Neural progenitor cell (in vitro differentiated cells): ENCODE data around the gene CD300E. TPM values are rescaled to one million over a fixed set of nuclear protein-coding genes. Genes with fewer than 3 reads are reported as not detected.

ENCODE experiments used
- DNase-seq: peaks from one replicate; pipeline ENCODE4 v3.0.0-alpha.2; 2016; ENCODE audit warnings: low spot score
- H2AFZ ChIP-seq: fragments of 200-600 bp; sonication (generic); replicated peaks from 2 replicates; pipeline ENCODE4 v1.6.1; 2016; ENCODE audit warnings: antibody characterized with exemption
- H3F3A ChIP-seq: fragments of 200-600 bp; sonication (generic); 2 replicates; pipeline ENCODE4 v1.6.1; 2016; ENCODE audit warnings: antibody characterized with exemption, low read depth
- H3K27ac ChIP-seq: fragments of 200-600 bp; sonication (generic); 2 replicates; pipeline ENCODE4 v1.5.1; 2016; ENCODE audit warnings: mild to moderate bottlenecking
- H3K27me3 ChIP-seq: fragments of 200-600 bp; sonication (generic); 2 replicates; pipeline ENCODE4 v1.6.1; 2016; ENCODE audit warnings: mild to moderate bottlenecking, moderate library complexity
- H3K36me3 ChIP-seq: fragments of 200-600 bp; sonication (generic); 2 replicates; pipeline ENCODE4 v1.5.1; 2016
- H3K4me1 ChIP-seq: fragments of 200-600 bp; sonication (generic); 2 replicates; pipeline ENCODE4 v1.6.1; 2016; ENCODE audit warnings: mixed run types
- H3K4me2 ChIP-seq: fragments of 200-600 bp; sonication (generic); 2 replicates; pipeline ENCODE4 v1.6.1; 2016
- H3K4me3 ChIP-seq: fragments of 200-600 bp; sonication (generic); 2 replicates; pipeline ENCODE4 v1.5.1; 2016
- H3K79me2 ChIP-seq: fragments of 200-600 bp; sonication (generic); 2 replicates; pipeline ENCODE4 v1.6.1; 2016; ENCODE audit warnings: low read depth
- H3K9ac ChIP-seq: fragments of 200-600 bp; sonication (generic); 2 replicates; pipeline ENCODE4 v1.6.1; 2016
- H3K9me3 ChIP-seq: fragments of 200-600 bp; sonication (generic); 2 replicates; pipeline ENCODE4 v1.5.1; 2016; ENCODE audit warnings: low read depth
- H4K20me1 ChIP-seq: fragments of 200-600 bp; sonication (generic); 2 replicates; pipeline ENCODE4 v1.6.1; 2016; ENCODE audit warnings: low read depth
- H3K27ac Mint-ChIP-seq: 3 replicates; pipeline ENCODE4 v1.8.0; 2021; ENCODE audit warnings: mixed read lengths
- H3K27me3 Mint-ChIP-seq: 2 replicates; pipeline ENCODE4 v1.8.0; 2022; ENCODE audit warnings: low read depth, mild to moderate bottlenecking, inconsistent platforms, moderate library complexity, mixed read lengths; ENCODE audit not compliant: insufficient read depth
- H3K36me3 Mint-ChIP-seq: 3 replicates; pipeline ENCODE4 v1.8.0; 2021; ENCODE audit warnings: mixed read lengths
- H3K4me1 Mint-ChIP-seq: 3 replicates; pipeline ENCODE4 v1.8.0; 2021; ENCODE audit warnings: mixed read lengths
- H3K4me3 Mint-ChIP-seq: 3 replicates; pipeline ENCODE4 v1.8.0; 2021; ENCODE audit warnings: mild to moderate bottlenecking, moderate library complexity, mixed read lengths
- H3K9me3 Mint-ChIP-seq: 3 replicates; pipeline ENCODE4 v1.8.0; 2020; ENCODE audit warnings: mixed read lengths
- EZH2 ChIP-seq: fragments of 200-600 bp; sonication (generic); IDR thresholded peaks from 2 replicates; pipeline ENCODE4 v1.6.1; 2017; ENCODE audit warnings: antibody characterized with exemption, mild to moderate bottlenecking, moderate library complexity
- EZH2phosphoT487 ChIP-seq: fragments of 200-600 bp; sonication (generic); IDR thresholded peaks from 2 replicates; pipeline ENCODE4 v1.6.1; 2017; ENCODE audit warnings: antibody characterized with exemption
- total RNA-seq: library from RNA; depleted of rRNA; stranded (reverse); fragments of >200 nt; gene quantifications from 2 replicates; pipeline ENCODE4 v1.2.3, GENCODE V29; 2015; ENCODE audit warnings: low replicate concordance
- TF ChIP-seq, protein P1 (sequence below): fragments of 200-600 bp; sonication (generic); IDR thresholded peaks from 2 replicates; pipeline ENCODE4 v1.5.1; 2017; ENCODE audit warnings: antibody characterized with exemption, mild to moderate bottlenecking

Gene CD300E
- total RNA-seq, 1 donor from 2014 or later: not detected

DNA sequence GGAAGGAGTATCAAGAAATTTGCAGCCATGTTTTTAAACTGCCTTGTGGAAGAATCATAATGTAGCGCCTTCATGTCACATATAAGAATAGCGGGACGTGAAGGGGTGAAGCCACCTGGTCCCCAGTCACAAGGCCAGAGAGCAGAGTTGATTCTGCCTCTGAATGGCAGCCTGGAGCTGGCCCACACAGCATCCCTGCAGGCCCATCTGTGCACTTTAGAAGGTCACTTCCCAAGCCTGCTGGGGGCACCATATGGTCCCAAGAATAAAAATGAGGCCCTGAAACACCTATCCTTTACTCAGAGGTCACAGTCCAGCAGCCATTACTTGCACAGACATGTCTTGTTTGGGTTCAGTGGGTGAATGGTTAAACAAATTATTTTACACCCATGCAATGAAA, 15.0 kb downstream of the CD300E start:
- H3K27ac Mint-ChIP-seq: no peak overlapping the region

DNA sequence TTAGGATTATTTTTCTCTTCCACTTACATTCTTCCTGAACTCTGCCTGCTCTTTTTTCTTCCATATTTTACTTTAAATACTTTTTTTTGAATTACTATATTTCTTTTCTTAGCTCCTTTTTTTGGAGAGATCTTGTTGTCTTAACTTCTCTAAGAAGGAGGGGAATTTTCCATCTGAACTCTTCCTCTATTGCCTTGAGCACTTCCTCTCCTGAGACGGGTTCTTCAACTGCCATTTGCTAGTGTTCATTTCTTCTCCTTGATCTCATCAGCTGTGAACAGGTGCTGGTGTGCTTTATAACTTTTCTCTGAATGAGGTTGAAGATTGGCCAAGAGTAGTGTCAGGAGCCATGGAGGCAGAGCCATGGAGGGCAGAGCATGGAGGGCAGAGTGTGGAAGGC, 16.3 kb downstream of the CD300E start:
- Histone ChIP-seq H3K9me3 (no peaks in the 10 kb centered on the region), H3K4me1 (no peaks in the 10 kb centered on the region), H3K79me2 (no peaks in the 10 kb centered on the region), H3F3A (no peaks in the 10 kb centered on the region), H3K27me3 (peaks cover 44% of the 10 kb centered on the region), H4K20me1 (no peaks in the 10 kb centered on the region), H3K36me3 (no peaks in the 10 kb centered on the region), H3K4me2 (no peak overlapping the region), H3K4me3 (no peak overlapping the region), H3K9ac (no peak overlapping the region), H3K27ac (no peak overlapping the region), H2AFZ (no peak overlapping the region)
- Mint-ChIP-seq H3K4me3 (no peak overlapping the region), H3K9me3 (no peaks in the 10 kb centered on the region), H3K27me3 (peaks cover 2% of the 10 kb centered on the region), H3K36me3 (no peaks in the 10 kb centered on the region), H3K4me1 (peaks cover 10% of the 10 kb centered on the region), H3K27ac (no peak overlapping the region)
- TF ChIP-seq EZH2 (no peak), EZH2phosphoT487 (no peak)
- TF ChIP-seq, protein P1, sequence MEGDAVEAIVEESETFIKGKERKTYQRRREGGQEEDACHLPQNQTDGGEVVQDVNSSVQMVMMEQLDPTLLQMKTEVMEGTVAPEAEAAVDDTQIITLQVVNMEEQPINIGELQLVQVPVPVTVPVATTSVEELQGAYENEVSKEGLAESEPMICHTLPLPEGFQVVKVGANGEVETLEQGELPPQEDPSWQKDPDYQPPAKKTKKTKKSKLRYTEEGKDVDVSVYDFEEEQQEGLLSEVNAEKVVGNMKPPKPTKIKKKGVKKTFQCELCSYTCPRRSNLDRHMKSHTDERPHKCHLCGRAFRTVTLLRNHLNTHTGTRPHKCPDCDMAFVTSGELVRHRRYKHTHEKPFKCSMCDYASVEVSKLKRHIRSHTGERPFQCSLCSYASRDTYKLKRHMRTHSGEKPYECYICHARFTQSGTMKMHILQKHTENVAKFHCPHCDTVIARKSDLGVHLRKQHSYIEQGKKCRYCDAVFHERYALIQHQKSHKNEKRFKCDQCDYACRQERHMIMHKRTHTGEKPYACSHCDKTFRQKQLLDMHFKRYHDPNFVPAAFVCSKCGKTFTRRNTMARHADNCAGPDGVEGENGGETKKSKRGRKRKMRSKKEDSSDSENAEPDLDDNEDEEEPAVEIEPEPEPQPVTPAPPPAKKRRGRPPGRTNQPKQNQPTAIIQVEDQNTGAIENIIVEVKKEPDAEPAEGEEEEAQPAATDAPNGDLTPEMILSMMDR: no peak
- no peak for DNase-seq

More for the DNA sequence above, 15.0 kb downstream of the CD300E start:
- Mint-ChIP-seq H3K27me3 (peaks cover 2% of the 10 kb centered on the region), H3K36me3 (no peaks in the 10 kb centered on the region), H3K4me3 (no peak overlapping the region), H3K9me3 (no peaks in the 10 kb centered on the region), H3K4me1 (peaks cover 4% of the 10 kb centered on the region)
- Histone ChIP-seq H3K79me2 (no peaks in the 10 kb centered on the region), H3K4me2 (no peak overlapping the region), H3K9ac (no peak overlapping the region), H3K36me3 (no peaks in the 10 kb centered on the region), H3K9me3 (no peaks in the 10 kb centered on the region), H3K27ac (no peak overlapping the region), H3K4me3 (no peak overlapping the region), H4K20me1 (no peaks in the 10 kb centered on the region), H3K27me3 (peaks cover 56% of the 10 kb centered on the region), H3K4me1 (no peaks in the 10 kb centered on the region), H3F3A (no peaks in the 10 kb centered on the region), H2AFZ (no peak overlapping the region)
- TF ChIP-seq EZH2 (no peak), EZH2phosphoT487 (no peak)
- TF ChIP-seq, protein P1: no peak
- DNase-seq: no peak

DNA sequence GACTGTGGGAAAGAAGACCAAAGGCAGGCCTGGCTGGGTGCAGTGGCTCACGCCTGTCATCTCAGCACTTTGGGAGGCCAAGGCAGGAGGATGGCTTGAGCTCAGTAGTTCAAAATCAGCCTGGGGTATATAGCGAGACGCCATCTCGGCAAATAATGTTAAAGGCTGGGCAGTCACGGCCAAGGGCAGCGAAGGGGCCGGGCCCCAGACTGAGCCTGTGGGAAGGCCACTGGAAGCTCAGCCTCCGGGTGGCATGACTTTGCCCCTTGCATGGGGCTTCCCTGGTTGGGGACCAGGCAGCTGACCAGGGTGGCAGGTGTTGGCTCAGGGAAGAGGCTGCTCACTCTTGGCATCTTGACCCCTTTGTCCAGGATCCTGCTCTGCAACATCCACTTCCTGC, 17.5 kb downstream of the CD300E start:
- Mint-ChIP-seq H3K27ac (no peak overlapping the region), H3K4me1 (peaks cover 10% of the 10 kb centered on the region), H3K36me3 (no peaks in the 10 kb centered on the region), H3K27me3 (peaks cover 6% of the 10 kb centered on the region), H3K9me3 (no peaks in the 10 kb centered on the region), H3K4me3 (no peak overlapping the region)
- no peak overlapping the region for H2AFZ ChIP-seq
- no peaks in the 10 kb centered on the region for H3F3A ChIP-seq
- H3K4me1 ChIP-seq: no peaks in the 10 kb centered on the region
- peaks cover 33% of the 10 kb centered on the region for H3K27me3 ChIP-seq
- no peaks in the 10 kb centered on the region for H4K20me1 ChIP-seq
- DNase-seq: no peak
- H3K9me3 ChIP-seq: no peaks in the 10 kb centered on the region
- no peak overlapping the region for H3K27ac ChIP-seq
- TF ChIP-seq EZH2phosphoT487: no peak
- TF ChIP-seq, protein P1: no peak
- no peak for TF ChIP-seq EZH2
- no peak overlapping the region for H3K9ac ChIP-seq
- H3K79me2 ChIP-seq: no peaks in the 10 kb centered on the region
- H3K4me2 ChIP-seq: no peak overlapping the region
- no peaks in the 10 kb centered on the region for H3K36me3 ChIP-seq
- no peak overlapping the region for H3K4me3 ChIP-seq
